AG09309 (cell line): ENCODE results near the gene PRKD2.

Experiments
- DNase-seq: peaks from one replicate; pipeline ENCODE4 v3.0.0-alpha.2; 2010; ENCODE audit warnings: low read depth
- H3K4me3 ChIP-seq: 2 replicates; pipeline ENCODE4 v1.5.1; 2011; ENCODE audit warnings: mild to moderate bottlenecking, low read depth, low read length, moderate library complexity; ENCODE audit not compliant: control insufficient read depth
- CTCF ChIP-seq: IDR thresholded peaks from 2 replicates; pipeline ENCODE4 v1.5.1; 2011; ENCODE audit warnings: mild to moderate bottlenecking, low read depth, low read length, inconsistent platforms; ENCODE audit not compliant: insufficient read depth, control insufficient read depth; ENCODE audit errors: missing control alignments

Gene PRKD2

GRCh38 chr19:46746281-46747057 is 29.6 kb upstream of the PRKD2 start, which contains the start of gene STRN4:
Gene STRN4, minus strand, starts transcription at chr19:46746450. Its CDS starts 20 bp downstream, at chr19:46746430.
- DNase-seq: no peak
- no peak for TF ChIP-seq CTCF
- H3K4me3 ChIP-seq: peak within 1 kb of the TSS; percentile 96

- no peak for TF ChIP-seq CTCF
- DNase-seq: no peak
- peak within 1 kb of the TSS; percentile 96 for H3K4me3 ChIP-seq
These were observed 28.8 kb upstream of the PRKD2 start, which contains the start of gene FKRP for GRCh38 chr19:46745521-46746280. Gene FKRP, plus strand, starts transcription at chr19:46746057. Its CDS starts 9,394 bp downstream, at chr19:46755451.

DNA sequence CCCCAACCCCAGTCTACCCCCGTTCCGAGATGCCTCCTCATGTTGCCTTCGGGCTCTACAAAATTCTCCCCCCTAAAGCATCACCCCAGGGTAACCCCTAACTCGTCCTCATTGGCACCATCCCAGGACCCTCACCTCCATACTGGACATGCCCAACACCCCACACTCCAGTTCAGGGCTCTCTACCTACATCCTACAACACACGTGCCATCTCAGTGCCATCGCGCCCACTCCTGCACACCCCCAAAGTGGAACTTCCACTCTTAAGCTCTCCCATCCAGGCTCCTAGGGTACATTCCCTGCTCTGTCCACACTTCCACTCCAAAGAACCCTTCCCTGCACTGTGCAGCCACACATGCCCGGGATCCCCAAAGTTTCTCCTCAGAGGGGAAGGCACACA is 28.1 kb upstream of the PRKD2 start:
- DNase-seq: no peak
- TF ChIP-seq CTCF: no peak
- H3K4me3 ChIP-seq: peak overlapping the region; percentile 96

DNA sequence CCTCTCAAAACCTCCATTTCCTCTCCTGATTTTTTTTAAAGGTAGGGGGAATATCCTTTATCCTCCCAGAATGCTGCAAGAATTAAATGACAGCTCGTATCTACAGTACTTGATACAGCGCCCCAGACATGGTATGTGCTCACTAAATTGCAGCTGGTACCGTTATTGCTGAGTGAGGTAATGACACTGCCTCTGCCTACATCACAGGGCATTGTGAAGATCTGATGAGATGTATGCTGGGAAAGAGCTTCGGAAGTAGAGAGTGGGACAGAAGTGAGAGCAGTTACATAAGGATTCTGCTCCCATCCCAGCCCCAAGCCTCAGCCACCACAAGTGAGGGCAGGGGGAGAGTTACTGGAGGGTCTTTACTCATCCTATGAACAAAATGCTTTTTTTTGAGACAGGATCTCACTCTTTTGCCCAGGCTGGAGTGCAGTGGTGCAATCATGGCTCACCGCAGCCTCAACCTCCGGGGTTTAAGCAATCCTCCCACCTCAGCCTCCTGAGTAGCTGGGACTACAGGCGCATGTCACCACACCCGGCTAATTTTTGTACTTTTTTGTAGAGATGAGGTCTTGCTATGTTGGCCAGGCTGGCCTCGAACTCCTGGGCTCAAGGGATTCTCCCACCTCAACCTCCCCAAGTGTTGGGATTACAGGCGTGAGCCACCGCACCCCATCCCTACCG is 27.2 kb upstream of the PRKD2 start:
- no peak for DNase-seq
- no peak for TF ChIP-seq CTCF
- H3K4me3 ChIP-seq: 0 out of 2 replicates have a peak overlapping the region, but pooled peaks have one; percentile 96

DNA sequence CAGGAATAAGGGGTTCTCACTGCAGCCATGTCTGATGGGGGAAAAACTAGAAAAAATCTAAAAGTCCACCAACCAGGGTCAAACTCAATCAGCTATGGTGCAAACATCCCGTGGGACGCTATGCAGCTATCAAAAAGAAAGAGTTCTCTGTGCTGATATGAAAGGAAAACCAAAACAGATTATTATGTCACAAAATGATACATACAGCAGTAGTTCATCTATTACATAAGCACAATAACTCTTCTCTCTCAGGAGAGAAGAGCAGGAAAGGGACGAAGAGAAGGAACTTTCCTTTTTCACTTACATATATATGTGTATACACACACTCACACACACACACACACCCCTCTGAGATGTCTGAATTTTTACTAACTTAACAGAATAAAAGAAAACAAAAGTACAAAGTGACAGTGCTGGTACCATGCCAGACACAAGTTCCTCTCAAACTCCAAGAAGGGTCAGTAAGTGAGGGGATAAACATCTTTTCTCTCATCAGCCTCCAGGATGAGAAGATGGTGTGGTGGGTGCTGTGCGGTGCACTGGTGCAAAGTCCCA is 26.1 kb upstream of the PRKD2 start:
- H3K4me3 ChIP-seq: no peak overlapping the region
- TF ChIP-seq CTCF: no peak
- DNase-seq: no peak

DNA sequence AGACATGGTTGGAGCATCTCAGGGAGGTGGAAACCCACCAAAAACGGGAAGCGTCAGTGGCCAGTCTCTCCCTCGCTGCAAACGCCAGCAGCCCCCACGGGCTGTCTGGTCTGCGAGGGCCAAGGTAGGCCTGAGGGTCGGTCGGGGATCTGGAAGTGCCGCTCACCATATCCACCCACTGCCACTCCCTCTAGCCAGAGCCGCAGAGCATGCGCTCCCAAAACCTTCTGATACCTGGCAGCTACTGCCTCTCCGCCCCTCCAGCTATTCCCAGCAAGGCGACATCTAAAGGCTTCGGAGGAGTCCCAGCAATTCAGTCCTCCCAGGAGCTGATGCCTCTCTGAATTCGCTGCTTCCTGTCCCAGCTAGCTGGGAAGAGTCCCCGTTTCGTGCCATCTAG is 24.5 kb upstream of the PRKD2 start:
- TF ChIP-seq CTCF: no peak
- DNase-seq: no peak
- no peak overlapping the region for H3K4me3 ChIP-seq
